AG04449 (cell line): ENCODE results near the gene SLC30A7.

Source experiments
- CTCF ChIA-PET: fragments of 350-600 bp; formaldehyde crosslinking; extraction: SDS; loops from one replicate; lab custom pipeline; 2021; ENCODE audit warnings: antibody characterized with exemption; lab: Yijun Ruan, JAX
- POLR2A ChIA-PET: fragments of 400-600, 350-600 bp; formaldehyde crosslinking; extraction: SDS; loops from one replicate; lab custom pipeline; 2020; ENCODE audit warnings: antibody characterized with exemption, inconsistent platforms; lab: Yijun Ruan, JAX
- DNase-seq: peaks from one replicate; pipeline ENCODE4 v3.0.0-alpha.2; 2010; ENCODE audit warnings: low read depth, low spot score
- H3K4me3 ChIP-seq: 2 replicates; pipeline ENCODE4 v1.5.1; 2011; ENCODE audit warnings: low read depth, mild to moderate bottlenecking, control low read depth, low read length
- TF ChIP-seq, protein P1 (sequence below): IDR thresholded peaks from one replicate; pipeline ENCODE4 v1.5.1; 2011; ENCODE audit warnings: mild to moderate bottlenecking, moderate library complexity, low read length, control low read depth, inconsistent platforms; ENCODE audit not compliant: insufficient read depth; ENCODE audit errors: missing control alignments

Gene SLC30A7

DNA sequence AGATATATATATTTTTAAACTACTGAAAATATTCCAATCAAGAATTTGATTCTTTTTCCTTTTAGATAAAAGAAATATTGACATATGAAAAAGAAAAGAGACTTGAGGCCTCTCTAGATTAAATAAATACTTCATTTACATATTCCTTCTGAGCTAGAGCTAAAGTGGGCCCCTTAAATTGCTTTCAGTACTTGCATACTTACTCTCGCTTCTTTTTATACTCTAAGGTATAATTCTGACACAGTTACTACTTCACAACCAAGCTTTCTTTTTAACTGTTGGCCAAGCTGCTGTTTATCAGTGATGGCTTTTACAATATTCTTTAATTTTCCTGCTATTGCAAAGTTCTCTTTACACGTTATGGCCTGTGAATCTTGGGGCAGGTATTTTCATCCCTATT, 25.9 kb upstream of the SLC30A7 start:
- CTCF ChIA-PET = interaction anchor here (1.0 to 15.8 kb wide), 8 partner anchors 11 to 1060 kb away, joined by 3 to 700 read pairs (median 12); no protein-coding TSS in a partner anchor
- no peak overlapping the region for H3K4me3 ChIP-seq
- TF ChIP-seq, protein P1, sequence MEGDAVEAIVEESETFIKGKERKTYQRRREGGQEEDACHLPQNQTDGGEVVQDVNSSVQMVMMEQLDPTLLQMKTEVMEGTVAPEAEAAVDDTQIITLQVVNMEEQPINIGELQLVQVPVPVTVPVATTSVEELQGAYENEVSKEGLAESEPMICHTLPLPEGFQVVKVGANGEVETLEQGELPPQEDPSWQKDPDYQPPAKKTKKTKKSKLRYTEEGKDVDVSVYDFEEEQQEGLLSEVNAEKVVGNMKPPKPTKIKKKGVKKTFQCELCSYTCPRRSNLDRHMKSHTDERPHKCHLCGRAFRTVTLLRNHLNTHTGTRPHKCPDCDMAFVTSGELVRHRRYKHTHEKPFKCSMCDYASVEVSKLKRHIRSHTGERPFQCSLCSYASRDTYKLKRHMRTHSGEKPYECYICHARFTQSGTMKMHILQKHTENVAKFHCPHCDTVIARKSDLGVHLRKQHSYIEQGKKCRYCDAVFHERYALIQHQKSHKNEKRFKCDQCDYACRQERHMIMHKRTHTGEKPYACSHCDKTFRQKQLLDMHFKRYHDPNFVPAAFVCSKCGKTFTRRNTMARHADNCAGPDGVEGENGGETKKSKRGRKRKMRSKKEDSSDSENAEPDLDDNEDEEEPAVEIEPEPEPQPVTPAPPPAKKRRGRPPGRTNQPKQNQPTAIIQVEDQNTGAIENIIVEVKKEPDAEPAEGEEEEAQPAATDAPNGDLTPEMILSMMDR = no peak
- DNase-seq = no peak
- POLR2A ChIA-PET = no interaction called here

DNA sequence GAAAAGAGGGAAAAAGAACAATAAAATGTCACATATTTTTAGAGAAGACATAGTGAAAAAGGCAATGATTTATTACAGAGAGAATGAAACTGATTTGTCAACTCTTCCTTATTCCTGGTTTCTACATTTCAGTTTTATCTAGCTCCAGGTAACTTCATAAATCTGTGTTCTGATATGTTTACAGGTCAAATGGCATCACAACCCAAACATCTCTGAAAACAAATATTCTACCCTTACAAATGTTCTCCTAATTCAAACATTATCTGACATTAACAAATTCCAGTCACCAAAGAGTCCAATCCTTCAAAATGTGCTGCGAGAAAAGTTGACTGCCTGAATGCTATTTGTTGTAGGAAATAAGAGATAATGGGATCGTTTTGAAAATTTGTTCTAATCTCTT, 21.5 kb upstream of the SLC30A7 start:
- POLR2A ChIA-PET = no interaction called here
- H3K4me3 ChIP-seq = no peak overlapping the region
- DNase-seq = no peak
- CTCF ChIA-PET = interaction anchor here (1.0 to 15.8 kb wide), 4 partner anchors 411 to 1066 kb away, joined by 3 to 700 read pairs (median 7); no protein-coding TSS in a partner anchor
- TF ChIP-seq, protein P1 = no peak

DNA sequence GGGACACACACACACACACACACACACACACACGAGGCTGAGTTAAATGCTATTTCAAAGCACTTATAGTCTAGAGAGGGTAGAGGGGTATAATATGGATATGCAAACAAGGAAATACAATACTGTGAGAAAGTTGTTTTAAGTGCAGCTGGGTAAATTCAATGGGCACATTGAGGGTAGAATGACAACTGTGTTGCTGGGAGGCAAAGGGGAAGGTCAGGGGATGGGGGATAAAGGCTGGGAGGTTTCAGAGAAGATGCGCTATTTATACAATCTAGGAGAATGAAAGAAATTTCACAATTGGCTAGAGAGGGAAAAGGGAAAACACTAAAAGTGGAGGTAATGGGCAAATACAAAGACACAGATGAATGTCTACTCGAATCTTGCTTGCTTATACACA, 20.7 kb upstream of the SLC30A7 start:
- no peak overlapping the region for H3K4me3 ChIP-seq
- no peak for DNase-seq
- ChIA-PET CTCF (interaction anchor here (0.9 to 15.8 kb wide), 7 partner anchors 8 to 420 kb away, joined by 3 to 700 read pairs (median 3); partner anchors contain the start of gene EXTL2), POLR2A (no interaction called here)
- TF ChIP-seq, protein P1 = no peak

DNA sequence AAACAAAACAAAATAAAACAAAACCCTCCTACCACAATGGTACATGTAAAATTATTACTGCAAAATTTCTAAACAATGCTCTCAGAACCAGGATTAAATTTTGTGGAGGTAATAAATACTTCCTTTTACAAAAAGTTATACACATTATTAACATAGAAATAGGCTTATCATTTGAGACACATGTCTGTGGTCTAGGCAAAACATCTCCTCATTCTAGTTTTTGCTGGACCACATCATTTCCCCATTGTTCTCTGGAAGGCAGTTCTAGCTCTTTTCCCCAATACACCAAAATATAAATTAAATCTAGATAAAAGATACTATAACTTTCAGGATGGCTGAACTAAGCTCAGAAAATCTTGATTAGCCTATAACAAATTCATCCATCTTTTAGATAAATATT, 19.6 kb upstream of the SLC30A7 start:
- ChIA-PET CTCF (interaction anchor here (0.9 to 15.8 kb wide), 7 partner anchors 9 to 421 kb away, joined by 3 to 700 read pairs (median 3); partner anchors contain the start of gene EXTL2), POLR2A (no interaction called here)
- DNase-seq = no peak
- TF ChIP-seq, protein P1 = no peak
- H3K4me3 ChIP-seq = no peak overlapping the region

DNA sequence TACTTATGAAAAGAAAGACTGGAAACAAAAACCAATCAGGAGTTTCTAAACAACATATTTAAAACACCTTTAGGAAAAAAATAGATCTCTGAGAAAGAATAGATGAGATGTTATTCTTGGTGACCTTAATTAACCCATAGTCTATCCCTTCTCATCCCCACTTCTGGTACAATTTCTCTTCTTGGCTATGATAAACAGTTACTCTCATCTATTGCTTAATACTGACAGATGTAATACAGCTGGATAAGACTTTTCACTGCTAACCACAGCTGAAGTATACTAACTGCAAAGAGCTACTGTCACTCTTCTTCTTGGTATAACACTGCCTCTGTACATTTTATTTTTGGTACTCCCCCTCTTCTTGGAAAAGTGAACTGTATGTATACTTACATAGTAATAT, 16.5 kb upstream of the SLC30A7 start:
- TF ChIP-seq, protein P1 = no peak
- ChIA-PET CTCF (interaction anchor here (1.3 to 6.5 kb wide), 5 partner anchors 11 to 424 kb away, joined by 4 to 48 read pairs (median 10); no protein-coding TSS in a partner anchor), POLR2A (no interaction called here)
- no peak for DNase-seq
- H3K4me3 ChIP-seq = no peak overlapping the region

DNA sequence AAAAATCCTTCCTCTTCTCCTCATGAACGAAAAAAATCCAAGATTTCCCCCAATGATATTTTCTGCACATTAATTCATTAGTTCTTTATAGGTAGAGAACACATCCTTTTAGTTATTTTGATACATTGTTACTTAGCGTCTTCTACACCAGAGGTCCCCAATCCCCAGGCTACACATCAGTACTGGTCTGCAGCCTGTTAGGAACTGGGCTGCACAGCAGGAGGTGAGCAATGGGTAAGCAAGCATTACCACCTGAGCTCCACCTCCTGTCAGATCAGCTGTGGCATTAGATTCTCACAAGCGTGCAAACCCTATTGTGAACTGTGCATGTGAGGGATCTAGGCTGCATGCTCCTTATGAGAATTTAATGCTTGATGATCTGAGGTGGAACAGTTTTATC, 14.2 kb upstream of the SLC30A7 start:
- H3K4me3 ChIP-seq = no peak overlapping the region
- CTCF ChIA-PET = interaction anchor here (2.2 to 6.5 kb wide), 3 partner anchors 13 to 426 kb away, joined by 10 to 48 read pairs (median 16); no protein-coding TSS in a partner anchor
- POLR2A ChIA-PET = no interaction called here
- TF ChIP-seq, protein P1 = no peak
- no peak for DNase-seq
